CD4-positive, alpha-beta T cell treated with Interleukin-1 beta for 1 hour (primary cell): ENCODE results near the gene NFKBIA.
"Not testable (repeated sequence)": the region's sequence is repeated elsewhere in the genome, so short reads cannot be mapped to it uniquely, and the experiment has no call there.

Experiments used
- DNase-seq, 2 donors: peaks; one replicate each; pipeline ENCODE4 v3.0.0-alpha.2; 2020 to 2022

Gene NFKBIA

DNA sequence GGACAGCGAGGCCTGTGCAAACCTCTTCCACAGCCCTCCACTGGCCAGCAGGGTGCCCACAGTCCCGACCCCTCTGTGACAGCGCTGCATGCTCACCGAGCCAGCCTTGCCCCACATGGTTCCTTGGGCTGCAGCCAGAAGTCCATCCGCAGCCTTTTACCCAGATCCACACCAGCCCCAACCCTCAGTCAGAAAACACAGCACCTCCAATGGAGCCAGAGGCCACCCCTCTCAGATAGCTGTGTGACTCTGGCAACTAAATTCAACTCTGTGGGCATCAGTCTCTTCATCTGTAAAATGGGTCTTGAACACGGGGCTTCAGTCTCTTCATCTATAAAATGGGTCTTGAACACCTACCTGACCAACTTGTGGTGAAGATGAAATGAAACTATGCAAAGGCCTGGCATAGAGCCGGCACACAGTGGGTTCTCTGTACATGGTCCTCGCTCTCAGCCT, 38.0 kb downstream of the NFKBIA start:
- no peak for DNase-seq

DNA sequence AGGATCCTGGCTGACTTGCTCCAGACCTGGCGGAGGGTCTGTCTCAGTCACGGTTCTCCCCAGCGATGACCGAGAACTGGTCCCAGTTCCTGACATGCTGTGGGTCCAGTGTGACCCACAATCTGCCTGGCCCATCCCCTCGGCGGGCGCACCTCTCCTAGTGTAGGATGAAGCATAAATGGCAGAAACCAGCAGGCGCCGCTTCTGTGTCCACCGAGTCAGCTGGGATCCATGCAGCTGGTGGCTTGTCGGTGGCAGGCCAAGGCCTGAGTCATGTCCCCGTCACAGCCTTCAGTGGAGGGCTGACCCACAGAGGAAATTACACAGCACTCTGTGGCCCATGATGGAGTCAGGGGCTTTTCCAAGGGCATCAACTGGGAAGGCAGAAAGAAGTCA, 38.5 kb downstream of the NFKBIA start:
- DNase-seq, result peak in 1 of 2 donors; percentile 79

DNA sequence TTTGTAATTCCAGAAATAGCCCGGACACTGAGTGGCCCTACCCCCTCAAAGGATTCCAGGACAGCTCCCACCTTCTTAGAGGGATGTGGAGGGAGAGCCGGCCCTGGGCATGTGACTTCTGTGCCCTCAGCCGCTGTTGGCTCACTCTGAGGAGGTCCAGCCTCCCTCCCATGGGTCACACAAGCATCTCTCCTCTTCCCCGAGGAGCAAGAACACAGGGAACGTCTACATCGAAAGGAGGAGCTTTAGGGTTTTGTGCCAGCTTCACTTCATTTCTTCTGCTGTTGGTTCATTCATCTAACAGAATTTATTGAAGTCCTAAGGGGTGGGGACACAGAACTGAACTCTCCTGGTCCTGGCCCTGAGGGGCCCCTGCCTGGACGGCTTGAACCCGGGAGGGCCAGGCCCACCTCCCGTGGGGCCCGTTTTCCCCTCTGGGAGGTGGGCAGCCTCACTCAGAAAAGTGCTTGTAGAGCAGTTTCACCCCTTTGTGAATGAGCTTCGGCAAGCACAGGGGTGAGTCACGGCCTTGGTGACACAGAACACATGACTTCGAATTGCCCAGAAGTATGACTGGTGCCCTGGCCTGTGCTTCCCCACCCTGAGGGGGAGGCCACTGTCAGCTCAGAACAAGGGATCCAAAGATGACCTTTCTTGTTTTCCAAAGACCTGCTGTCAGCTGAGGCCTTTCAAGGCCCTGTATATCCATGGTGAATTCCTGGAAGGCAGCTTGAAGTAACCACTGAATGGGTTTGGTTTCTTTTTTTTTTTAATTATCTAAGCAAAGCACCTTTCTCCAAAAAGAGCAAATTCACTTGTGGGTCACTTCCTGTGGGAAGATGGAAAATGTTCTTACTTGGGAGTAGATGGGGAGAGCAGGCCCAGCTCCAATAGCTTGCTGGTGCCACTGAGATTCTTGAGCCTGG, 39.2 kb downstream of the NFKBIA start:
- peak; percentile 16 to 84 for DNase-seq

- DNase-seq, result no peak
These were observed 41.6 kb downstream of the NFKBIA start for GRCh38 chr14:35362911-35363374.

DNA sequence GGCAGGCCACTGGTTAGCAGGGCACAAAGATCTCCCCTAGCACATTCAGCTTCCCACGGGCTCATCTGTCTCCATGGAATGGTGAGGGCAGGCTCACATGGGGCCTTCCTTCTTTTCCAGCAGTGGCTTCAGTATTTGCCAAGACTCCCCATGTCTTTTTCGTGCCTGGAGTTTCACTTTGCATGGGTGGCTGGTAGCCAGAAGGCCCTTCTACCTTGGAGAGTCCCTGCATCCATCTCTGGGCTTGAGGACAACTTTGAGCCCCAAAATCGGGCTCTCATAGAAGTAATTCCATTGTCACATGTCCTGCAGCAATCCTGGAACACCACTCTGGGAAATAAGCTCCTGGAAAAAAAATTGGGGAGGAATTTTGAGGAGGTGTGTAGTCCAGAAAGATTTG, 42.1 kb downstream of the NFKBIA start:
- DNase-seq, result no peak

- DNase-seq, result no peak
These were observed 43.4 kb downstream of the NFKBIA start for GRCh38 chr14:35361141-35361480.

DNA sequence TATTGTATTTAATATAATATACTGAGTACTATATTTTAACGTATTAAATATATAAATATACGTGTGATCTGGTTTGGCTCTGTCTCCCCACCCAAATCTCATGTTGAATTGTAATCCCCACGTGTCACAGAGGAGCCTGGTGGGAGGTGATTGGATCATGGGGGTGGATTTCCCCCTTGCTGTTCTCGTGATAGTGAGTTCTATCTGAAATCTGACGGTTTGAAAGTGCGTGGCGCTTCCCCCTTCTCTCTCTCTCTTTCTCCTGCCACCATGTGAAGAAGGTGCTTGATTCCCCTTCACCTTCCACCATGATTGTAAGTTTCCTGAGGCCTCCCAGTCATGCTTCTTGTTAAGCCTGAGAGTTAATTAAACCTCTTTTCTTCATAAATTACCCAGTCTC, 44.9 kb downstream of the NFKBIA start:
- not testable (repeated sequence) for DNase-seq

DNA sequence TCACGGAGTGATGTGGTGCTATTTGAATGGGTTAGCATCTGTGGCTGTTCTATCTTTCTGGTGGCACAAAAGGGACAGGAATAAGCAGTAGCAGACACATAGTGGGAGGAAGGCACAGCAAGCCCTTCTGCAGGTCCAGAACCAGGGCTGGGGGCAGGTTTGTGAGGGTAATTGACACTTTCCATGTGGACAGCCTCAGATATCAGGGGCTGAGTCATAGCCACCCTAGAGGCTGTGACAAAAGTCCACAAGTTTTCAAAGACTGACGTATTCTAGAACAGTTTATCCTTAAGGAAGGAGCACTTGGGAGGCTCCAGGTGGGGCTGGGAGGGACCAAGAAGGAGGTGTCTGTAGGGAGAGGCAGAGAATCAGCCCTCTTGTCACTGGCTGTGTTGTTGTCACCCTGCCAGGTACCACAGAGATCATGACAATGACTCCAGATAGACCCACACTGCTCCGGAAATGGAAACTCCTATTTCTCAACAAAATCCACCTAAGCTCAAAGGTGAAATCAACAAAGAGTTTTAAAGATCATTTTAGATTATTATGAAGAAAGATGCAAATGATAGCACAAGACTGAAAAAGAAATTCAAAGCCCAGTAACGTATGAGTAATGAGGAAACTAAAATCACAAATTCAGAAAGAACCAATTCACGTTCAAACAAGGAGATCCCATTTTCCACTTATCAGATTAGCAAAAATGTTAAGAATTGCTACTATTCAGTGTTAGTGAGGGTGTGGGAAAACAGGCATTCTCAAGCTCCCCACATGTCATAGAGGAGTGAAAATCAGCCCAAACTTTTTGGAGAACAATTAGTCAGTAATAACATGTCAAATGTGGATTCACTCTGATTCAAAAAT, 48.3 kb downstream of the NFKBIA start:
- DNase-seq, result no peak

GRCh38 chr14:35355235-35355634, 49.3 kb downstream of the NFKBIA start:
- not testable (repeated sequence) for DNase-seq

GRCh38 chr14:35353409-35354172, 51.0 kb downstream of the NFKBIA start:
- no peak for DNase-seq

DNA sequence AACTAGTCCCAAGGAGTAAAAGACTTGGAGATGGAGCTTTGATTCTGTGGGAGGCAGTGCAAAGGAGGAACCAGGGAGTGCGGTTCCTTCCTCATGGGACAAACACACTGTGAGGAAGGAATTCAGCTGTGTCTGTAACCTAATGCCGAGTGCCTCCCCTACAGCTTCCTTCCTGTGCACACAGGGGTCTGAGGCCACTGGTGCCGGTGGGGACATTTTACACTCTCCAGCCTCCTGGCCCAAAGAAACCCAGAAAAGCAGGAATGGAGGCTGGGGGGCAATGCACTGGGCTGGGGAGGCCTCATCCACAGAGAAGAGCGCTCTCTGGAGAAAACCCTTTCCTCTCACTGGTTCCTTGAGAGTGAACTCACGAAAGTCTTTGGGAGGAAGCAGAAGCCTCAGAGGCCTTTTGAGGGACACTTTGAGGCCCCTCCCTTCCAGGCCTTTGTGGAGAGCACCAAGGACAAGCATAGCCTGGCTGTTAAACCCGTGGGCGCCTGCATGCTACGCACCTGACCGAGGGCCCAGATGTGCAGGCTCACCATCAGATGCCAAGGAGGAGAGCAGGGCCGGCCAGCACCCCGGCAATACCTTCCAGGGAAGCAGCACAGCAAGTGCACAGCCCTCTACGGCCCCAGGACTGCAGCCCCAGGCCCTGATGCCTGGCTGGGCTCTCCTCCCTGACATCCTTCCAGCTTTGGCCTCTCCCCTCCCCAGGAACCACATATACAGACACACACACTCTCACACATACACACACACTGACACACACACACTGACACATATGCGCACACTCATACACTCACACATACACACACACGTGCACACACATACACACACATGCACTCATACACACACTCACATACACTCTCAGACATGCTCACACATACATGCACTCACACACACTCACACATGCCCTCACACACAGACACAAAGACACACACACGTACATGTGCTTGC, 52.0 kb downstream of the NFKBIA start:
- DNase-seq, result no peak

DNA sequence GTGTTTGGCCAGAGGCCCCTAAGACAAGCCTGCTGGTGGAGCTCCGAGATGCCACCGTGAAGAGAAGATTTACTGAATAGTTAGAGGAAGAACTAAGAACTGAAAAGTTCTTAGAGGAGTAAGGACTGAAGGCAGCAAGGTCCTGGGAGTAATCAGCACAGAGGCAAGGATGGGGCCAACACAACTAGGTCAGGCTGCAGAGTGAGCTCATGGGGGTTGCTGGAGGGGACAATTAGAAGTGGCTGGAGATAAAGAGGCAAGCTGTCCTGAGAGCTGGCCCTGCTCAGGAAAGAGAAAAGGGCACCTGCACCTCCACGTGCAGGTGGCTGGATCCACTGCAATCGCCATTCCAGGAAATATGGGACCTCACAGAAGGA, 52.7 kb downstream of the NFKBIA start:
- no peak for DNase-seq
